Effector memory CD4-positive, alpha-beta T cell (primary cell): Measurements from ENCODE around the gene FOXP1.

Source experiments
- DNase-seq, 3 donors: peaks; one replicate each; pipeline ENCODE4 v3.0.0-alpha.2; 2020
- H3K27ac ChIP-seq: 2 replicates; pipeline ENCODE4 v1.7.0; 2013; ENCODE audit warnings: mild to moderate bottlenecking, low read length, moderate library complexity; ENCODE audit not compliant: insufficient read depth, poor library complexity, severe bottlenecking
- H3K27me3 ChIP-seq: replicated peaks from 2 replicates; pipeline ENCODE4 v1.7.0; 2013; ENCODE audit warnings: mild to moderate bottlenecking, low read length; ENCODE audit not compliant: insufficient read depth, control insufficient read depth, poor library complexity, severe bottlenecking
- H3K36me3 ChIP-seq: 2 replicates; pipeline ENCODE4 v1.7.0; 2013; ENCODE audit warnings: mild to moderate bottlenecking, low read length, moderate library complexity; ENCODE audit not compliant: control insufficient read depth, insufficient read depth
- H3K4me1 ChIP-seq: 2 replicates; pipeline ENCODE4 v1.7.0; 2013; ENCODE audit warnings: low read length, mild to moderate bottlenecking; ENCODE audit not compliant: control insufficient read depth, insufficient read depth, poor library complexity, severe bottlenecking
- H3K4me3 ChIP-seq: 2 replicates; pipeline ENCODE4 v1.7.0; 2013; ENCODE audit warnings: low read length, low read depth, mild to moderate bottlenecking; ENCODE audit not compliant: insufficient read depth, poor library complexity, severe bottlenecking
- H3K9me3 ChIP-seq: 2 replicates; pipeline ENCODE4 v1.7.0; 2013; ENCODE audit warnings: mild to moderate bottlenecking, low read length, moderate library complexity; ENCODE audit not compliant: control insufficient read depth

The FOXP1 gene

GRCh38 chr3:71430941-71431552, 152.5 kb downstream of the FOXP1 start:
- Histone ChIP-seq H3K27me3 (no peaks in the 10 kb centered on the region), H3K36me3 (no peaks in the 10 kb centered on the region), H3K4me1 (peaks cover 34% of the 10 kb centered on the region), H3K27ac (no peak overlapping the region), H3K9me3 (no peaks in the 10 kb centered on the region), H3K4me3 (no peak overlapping the region)
- no peak for DNase-seq

DNA sequence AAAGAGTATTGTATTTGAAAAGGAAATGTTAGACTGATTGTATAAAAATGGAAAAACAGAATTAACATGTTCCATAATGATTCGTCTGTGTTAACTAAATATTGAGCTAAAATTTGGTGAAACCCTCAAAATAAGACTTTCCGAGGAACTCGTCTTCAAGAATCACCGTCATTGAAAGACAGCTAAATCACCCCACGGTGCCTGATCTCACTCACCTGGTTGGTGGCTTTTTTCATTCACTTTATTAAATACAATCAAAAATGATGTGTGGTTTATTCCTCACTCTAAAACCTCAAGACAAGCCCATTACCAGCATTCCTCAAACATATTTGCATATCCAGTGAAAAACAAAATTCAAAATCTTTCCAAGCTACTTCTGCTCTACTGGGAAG, 153.9 kb downstream of the FOXP1 start:
- Histone ChIP-seq H3K27me3 (no peaks in the 10 kb centered on the region), H3K4me3 (no peak overlapping the region), H3K36me3 (no peaks in the 10 kb centered on the region), H3K4me1 (peaks cover 34% of the 10 kb centered on the region), H3K9me3 (no peaks in the 10 kb centered on the region), H3K27ac (no peak overlapping the region)
- no peak for DNase-seq

GRCh38 chr3:71428841-71429596, 154.5 kb downstream of the FOXP1 start:
- Histone ChIP-seq H3K27me3 (no peaks in the 10 kb centered on the region), H3K27ac (no peak overlapping the region), H3K4me1 (peaks cover 29% of the 10 kb centered on the region), H3K9me3 (no peaks in the 10 kb centered on the region), H3K4me3 (no peak overlapping the region), H3K36me3 (no peaks in the 10 kb centered on the region)
- no peak for DNase-seq

DNA sequence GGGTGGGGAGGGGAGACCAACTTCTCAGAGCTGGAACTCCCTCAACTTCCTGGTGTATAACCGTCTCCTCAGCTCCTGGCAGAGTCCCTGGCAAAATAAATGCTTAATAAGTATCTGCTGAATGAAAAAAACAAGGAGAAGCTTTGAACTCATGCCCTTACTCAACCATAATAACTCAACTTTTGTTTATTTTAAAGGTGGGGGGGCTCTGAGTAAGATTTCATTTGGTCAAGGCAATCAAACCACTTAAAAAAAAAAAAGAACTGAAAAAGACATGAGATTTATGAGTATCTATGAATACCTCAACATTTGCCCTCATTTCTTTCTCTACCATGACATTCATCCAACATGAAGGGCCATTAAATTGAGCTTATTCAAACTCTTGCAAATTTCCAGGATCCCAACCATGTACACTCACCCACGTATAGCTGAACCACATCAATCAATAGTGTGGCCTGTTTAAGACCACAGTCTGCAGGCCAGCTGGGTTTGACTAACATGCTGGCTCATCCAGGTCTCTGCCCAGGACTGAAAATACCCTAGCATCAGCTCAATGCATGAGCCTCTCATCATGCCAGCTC, 157.9 kb downstream of the FOXP1 start:
- Histone ChIP-seq H3K27me3 (no peaks in the 10 kb centered on the region), H3K4me1 (peaks cover 12% of the 10 kb centered on the region), H3K36me3 (no peaks in the 10 kb centered on the region), H3K4me3 (no peak overlapping the region), H3K9me3 (no peaks in the 10 kb centered on the region), H3K27ac (no peak overlapping the region)
- DNase-seq = no peak

DNA sequence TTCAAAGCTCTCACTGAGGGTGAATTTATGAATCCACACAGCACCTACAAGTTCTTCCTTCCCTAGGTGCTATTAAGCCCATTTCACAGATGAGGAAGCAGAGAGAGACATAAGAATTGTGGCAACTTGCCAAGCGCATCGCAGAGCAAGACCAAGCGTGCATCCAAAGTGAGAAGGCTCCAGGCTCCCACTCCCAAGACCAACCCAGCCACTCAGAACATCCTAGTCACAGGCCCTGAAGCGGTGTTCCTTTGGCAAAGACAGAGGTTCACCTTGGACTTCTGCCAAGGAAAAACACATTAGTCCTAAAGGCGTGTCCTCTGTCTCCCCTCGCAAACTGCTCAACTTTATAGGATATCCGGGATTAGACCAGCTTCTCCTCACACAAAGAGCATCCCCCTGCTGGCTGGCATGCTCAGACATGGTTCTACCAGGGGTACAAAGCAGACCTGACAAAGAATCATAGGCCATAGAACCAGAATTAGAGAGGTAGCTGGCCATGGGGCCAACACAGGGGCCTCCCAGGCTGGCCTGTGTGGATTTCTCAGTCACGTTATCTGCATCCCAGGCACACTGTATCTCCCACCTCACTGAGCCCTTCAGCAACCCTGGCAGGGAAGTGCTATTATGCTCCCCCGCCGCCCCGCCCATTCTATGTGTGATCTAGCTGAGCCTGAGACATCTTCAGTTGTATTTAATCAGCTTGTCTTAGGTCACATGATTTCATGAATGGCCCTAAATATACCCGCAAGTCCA, 160.2 kb downstream of the FOXP1 start:
- Histone ChIP-seq H3K27me3 (no peaks in the 10 kb centered on the region), H3K27ac (peak overlapping the region; percentile 37), H3K4me1 (peaks cover 11% of the 10 kb centered on the region), H3K4me3 (no peak overlapping the region), H3K9me3 (no peaks in the 10 kb centered on the region), H3K36me3 (no peaks in the 10 kb centered on the region)
- DNase-seq = no peak

DNA sequence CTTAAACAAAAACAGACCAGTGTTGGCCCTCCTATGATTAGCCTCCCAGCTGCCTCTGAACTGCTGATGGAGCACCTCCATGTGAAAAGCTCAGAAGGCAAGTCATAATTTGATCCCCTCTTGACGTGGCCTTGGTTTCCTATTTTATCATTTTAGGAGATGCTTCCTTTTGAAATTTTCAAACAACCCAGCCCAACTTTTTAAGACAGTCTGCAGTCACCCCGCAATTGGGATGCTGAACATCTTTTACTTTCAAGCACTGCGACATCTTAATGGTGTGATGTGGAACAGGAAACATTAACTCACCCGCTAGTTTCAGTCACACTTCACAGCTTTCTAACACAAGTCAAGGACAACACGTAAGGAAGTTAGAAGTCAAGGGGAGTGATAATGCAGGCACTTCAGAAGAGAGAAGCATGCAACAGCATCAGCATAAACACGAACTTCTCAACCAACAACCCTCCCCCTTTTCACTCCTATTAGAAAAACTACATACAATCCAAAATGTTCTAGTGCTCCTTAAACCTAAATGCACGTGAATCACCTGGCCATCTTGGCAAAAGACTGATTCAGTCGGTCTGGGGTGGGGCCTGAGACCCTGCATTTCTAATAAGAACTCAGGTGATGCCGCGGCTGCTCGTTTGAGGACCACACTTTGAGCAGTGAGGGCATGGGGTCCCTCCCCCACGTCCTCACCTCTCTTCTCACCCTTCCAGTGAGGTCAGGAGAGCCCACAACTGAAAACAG, 161.5 kb downstream of the FOXP1 start:
- H3K27ac ChIP-seq = peak overlapping the region; percentile 37
- DNase-seq = no peak
- peaks cover 15% of the 10 kb centered on the region for H3K4me1 ChIP-seq
- no peaks in the 10 kb centered on the region for H3K36me3 ChIP-seq
- H3K4me3 ChIP-seq = no peak overlapping the region
- H3K9me3 ChIP-seq = no peaks in the 10 kb centered on the region
- no peaks in the 10 kb centered on the region for H3K27me3 ChIP-seq

DNA sequence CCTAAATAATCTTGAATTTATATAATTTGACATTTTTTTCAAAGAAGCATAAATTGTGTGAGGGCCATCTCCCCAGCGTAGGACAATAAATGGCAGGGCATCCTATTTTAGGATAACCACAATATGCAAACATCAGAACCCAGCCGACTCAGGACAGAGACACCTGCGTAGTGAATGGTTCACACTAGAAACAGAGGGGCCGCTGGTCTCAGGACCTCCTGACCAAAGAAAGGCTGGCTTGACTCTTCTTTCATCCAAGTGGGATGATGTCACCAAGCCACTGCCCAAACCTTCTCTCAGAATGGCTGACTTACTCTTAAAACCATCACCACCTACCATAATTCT, 162.1 kb downstream of the FOXP1 start:
- no peak for DNase-seq
- H3K27me3 ChIP-seq = no peaks in the 10 kb centered on the region
- H3K36me3 ChIP-seq = no peaks in the 10 kb centered on the region
- H3K9me3 ChIP-seq = no peaks in the 10 kb centered on the region
- no peak overlapping the region for H3K4me3 ChIP-seq
- peaks cover 20% of the 10 kb centered on the region for H3K4me1 ChIP-seq
- H3K27ac ChIP-seq = peak overlapping the region; percentile 37

DNA sequence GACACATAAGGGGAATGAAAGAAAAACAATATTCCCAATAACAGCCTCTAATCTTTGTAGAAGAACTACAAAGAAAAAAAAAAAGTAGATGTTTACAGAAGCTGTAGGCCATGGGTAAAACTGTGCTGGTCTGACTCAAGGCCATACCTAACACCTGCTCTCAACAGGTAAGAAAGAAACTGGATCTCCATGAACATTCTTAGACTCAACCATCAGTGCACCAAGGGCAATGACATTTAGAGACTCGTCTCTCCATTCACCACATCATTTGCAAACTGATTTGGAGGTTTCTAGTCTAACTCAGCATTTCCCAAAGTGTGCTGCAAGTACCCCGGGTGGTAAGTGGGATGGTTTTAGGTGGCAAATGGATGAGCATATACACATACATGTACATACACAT, 164.2 kb downstream of the FOXP1 start:
- no peak overlapping the region for H3K27ac ChIP-seq
- no peak for DNase-seq

DNA sequence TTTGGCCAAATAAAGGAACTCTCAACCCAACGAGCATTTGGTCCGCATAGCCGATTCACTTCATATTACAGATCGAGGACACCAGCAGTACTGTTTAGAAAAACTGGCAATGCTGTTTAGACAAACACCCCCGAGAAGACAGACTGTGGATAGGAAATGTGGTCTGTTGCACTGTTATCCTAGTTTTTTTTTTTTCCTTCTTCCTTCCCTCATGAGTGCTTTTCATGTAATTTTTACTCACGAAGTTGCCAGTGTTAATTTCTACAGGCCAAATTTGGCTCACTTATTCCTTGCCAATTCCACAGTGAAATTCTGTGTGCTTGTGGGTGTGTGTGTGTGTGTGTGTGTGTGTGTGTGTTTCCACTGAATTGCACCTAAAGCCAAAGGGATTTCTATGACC, 165.7 kb downstream of the FOXP1 start:
- Histone ChIP-seq H3K4me3 (no peak overlapping the region), H3K4me1 (peaks cover 44% of the 10 kb centered on the region), H3K27ac (no peak overlapping the region), H3K27me3 (no peaks in the 10 kb centered on the region), H3K36me3 (no peaks in the 10 kb centered on the region), H3K9me3 (no peaks in the 10 kb centered on the region)
- no peak for DNase-seq

More for the DNA sequence above, 164.2 kb downstream of the FOXP1 start:
- Histone ChIP-seq H3K27me3 (no peaks in the 10 kb centered on the region), H3K9me3 (no peaks in the 10 kb centered on the region), H3K4me1 (peaks cover 39% of the 10 kb centered on the region), H3K4me3 (no peak overlapping the region), H3K36me3 (no peaks in the 10 kb centered on the region)
